ENCODE results near the gene GOSR1.

DNA sequence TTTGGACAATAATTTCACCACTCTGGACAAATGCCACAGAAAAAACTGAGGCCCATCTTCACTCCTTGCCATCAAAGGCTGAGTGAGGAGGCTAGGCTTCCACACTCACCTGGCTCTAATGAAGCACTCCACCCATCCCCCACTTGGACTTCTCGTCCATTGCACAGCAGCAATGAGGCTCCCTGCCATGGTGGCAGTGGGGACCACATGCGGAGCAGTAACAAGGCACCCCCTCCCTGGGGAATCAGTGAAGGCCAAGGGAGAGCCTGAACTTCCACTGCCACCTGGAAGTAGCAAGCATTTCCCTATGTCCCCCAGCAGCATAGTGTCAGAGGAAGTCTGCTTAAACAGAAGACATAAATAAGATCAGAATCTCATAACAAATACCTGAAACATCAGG lies 2.0 kb upstream of the GOSR1 start:
- TF ChIP-seq CTCF (IDR thresholded peaks at IDR 0.05; ENCODE audit: insufficient read depth, low read length, poor library complexity, severe bottlenecking), result no peak
- TF ChIP-seq EZH2phosphoT487 (conservative IDR thresholded peaks at IDR 0.05; ENCODE audit: low read length), result no peak
